T-helper 2 cell treated with Interferon-gamma antibody and Interleukin-4, amounts not matched to agents 5 μg/mL and 100 μg/mL, for 36 hours (primary cell): ENCODE data around the gene IMPG2.
"Not testable (repeated sequence)": the region's sequence is repeated elsewhere in the genome, so short reads cannot be mapped to it uniquely, and the experiment has no call there.

Experiments
- DNase-seq: peaks from one replicate; pipeline ENCODE4 v3.0.0; 2021; ENCODE audit warnings: low spot score
- H3K27ac Mint-ChIP-seq: one replicate; pipeline ENCODE4 v1.8.0; 2021; ENCODE audit warnings: mild to moderate bottlenecking, mixed read lengths
- H3K27me3 Mint-ChIP-seq: one replicate; pipeline ENCODE4 v1.8.0; 2021; ENCODE audit warnings: low read depth, mixed read lengths
- H3K36me3 Mint-ChIP-seq: one replicate; pipeline ENCODE4 v1.8.0; 2021; ENCODE audit warnings: low read depth, mixed read lengths
- H3K4me1 Mint-ChIP-seq: one replicate; pipeline ENCODE4 v1.8.0; 2021; ENCODE audit warnings: low read depth, mixed read lengths
- H3K4me3 Mint-ChIP-seq: one replicate; pipeline ENCODE4 v1.8.0; 2022; ENCODE audit warnings: mild to moderate bottlenecking, moderate library complexity, mixed read lengths
- H3K9me3 Mint-ChIP-seq: one replicate; pipeline ENCODE4 v1.8.0; 2021; ENCODE audit warnings: mixed read lengths

IMPG2 gene

DNA sequence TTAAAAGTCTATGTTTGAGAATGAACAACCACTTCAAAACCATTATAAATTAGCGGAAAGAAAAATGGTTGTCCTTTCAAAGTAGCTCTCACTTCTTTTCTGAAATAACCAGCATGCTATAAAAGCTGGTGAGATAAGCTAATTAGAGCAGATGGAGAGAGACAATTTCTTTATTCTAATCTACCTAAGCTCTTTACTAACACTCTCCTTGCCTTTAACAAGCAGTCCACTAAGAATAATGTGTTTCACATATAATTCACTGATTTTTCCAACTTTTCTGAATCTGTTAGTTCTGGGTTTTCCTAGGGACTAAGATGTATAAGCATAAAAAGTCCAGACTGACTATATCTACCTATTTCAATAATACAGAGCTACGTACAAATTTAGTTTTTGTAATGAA, at the start of gene IMPG2:
IMPG2 (minus strand) TSS at position 101 of the 400 bp plus-strand sequence. CDS start 203 bp downstream, outside the sequence.
- H3K27me3 Mint-ChIP-seq, result no peaks in the 10 kb centered on the region
- no peaks in the 10 kb centered on the region for H3K9me3 Mint-ChIP-seq
- H3K4me3 Mint-ChIP-seq, result no peak within 1 kb of the TSS
- H3K4me1 Mint-ChIP-seq, result no peaks in the 10 kb centered on the region
- no peak within 1 kb of the TSS for H3K27ac Mint-ChIP-seq
- no peaks in the 10 kb centered on the region for H3K36me3 Mint-ChIP-seq
- no peak for DNase-seq

GRCh38 chr3:101362406-101362805, 42.0 kb upstream of the IMPG2 start:
- H3K27me3 Mint-ChIP-seq, result no peaks in the 10 kb centered on the region
- H3K4me3 Mint-ChIP-seq, result no peak overlapping the region
- H3K36me3 Mint-ChIP-seq, result peaks cover 51% of the 10 kb centered on the region

GRCh38 chr3:101351829-101352228, 31.5 kb upstream of the IMPG2 start:
- peaks cover 2% of the 10 kb centered on the region for H3K4me1 Mint-ChIP-seq
- H3K4me3 Mint-ChIP-seq, result no peak overlapping the region
- no peaks in the 10 kb centered on the region for H3K27me3 Mint-ChIP-seq
- H3K27ac Mint-ChIP-seq, result no peak overlapping the region
- DNase-seq, result no peak
- peaks cover 10% of the 10 kb centered on the region for H3K36me3 Mint-ChIP-seq
- no peaks in the 10 kb centered on the region for H3K9me3 Mint-ChIP-seq

More at GRCh38 chr3:101362406-101362805, 42.0 kb upstream of the IMPG2 start:
- Mint-ChIP-seq H3K4me1 (no peaks in the 10 kb centered on the region), H3K9me3 (peaks cover 19% of the 10 kb centered on the region), H3K27ac (no peak overlapping the region)
- no peak for DNase-seq

DNA sequence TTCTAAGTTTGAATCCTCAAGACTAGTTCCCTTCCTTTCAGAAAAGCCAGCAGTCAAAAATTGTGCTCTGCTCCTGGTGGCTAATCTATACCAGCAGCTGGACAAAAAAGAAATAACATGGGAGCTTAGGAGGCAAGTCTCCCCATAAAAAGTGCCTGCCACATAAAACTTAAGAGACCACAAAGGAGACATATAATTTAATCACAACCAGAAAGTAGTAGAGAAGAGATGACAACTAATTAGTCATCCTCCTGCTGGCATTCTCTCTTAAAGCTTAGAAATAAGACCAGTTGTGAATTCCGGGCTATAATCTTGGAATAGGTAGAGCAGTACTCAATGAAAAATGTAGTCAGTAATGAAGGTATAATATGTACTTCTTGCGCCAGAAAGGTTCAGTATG, 20.2 kb upstream of the IMPG2 start:
- H3K36me3 Mint-ChIP-seq, result peaks cover 24% of the 10 kb centered on the region
- no peaks in the 10 kb centered on the region for H3K4me1 Mint-ChIP-seq
- no peaks in the 10 kb centered on the region for H3K9me3 Mint-ChIP-seq
- no peak overlapping the region for H3K4me3 Mint-ChIP-seq
- no peak overlapping the region for H3K27ac Mint-ChIP-seq
- DNase-seq, result no peak
- no peaks in the 10 kb centered on the region for H3K27me3 Mint-ChIP-seq

- Mint-ChIP-seq H3K4me1 (no peaks in the 10 kb centered on the region), H3K27me3 (no peaks in the 10 kb centered on the region), H3K9me3 (no peaks in the 10 kb centered on the region), H3K27ac (no peak overlapping the region), H3K4me3 (no peak overlapping the region), H3K36me3 (peaks cover 12% of the 10 kb centered on the region)
- no peak for DNase-seq
Measured at GRCh38 chr3:101333883-101334282, 13.5 kb upstream of the IMPG2 start.

DNA sequence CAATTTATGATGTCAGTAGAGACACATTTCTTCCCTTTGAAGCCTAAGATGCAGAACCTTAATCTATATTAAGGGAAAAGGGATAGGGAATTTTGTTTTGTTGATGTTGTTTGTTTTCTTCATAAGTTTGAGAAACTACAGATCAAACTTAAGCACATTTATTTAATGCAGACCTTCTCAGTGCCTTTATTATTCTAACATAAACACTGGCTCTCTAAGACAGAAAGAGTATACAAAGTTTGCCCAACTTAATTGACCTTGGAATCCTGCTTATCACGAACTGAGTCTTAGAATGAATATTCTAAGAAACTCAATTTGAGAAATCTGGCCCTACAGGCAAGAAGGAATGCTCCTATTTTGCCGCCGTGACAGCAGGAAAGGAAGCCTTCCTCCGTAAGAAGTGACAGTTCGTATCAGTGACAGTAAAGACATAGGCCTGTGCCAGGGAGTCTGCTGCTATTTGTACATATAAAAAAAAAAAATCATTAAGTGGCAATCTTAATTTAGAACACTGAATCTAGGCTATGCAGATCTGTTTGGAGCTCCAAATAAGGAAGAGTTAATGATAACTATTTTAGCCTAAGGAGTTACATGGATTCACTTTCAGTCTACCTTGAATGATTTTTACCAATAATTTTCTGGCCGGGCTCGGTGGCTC, 8.8 kb upstream of the IMPG2 start:
- Mint-ChIP-seq H3K9me3 (no peaks in the 10 kb centered on the region), H3K27ac (no peak overlapping the region)

GRCh38 chr3:101325393-101326134, 5.2 kb upstream of the IMPG2 start:
- DNase-seq, result no peak
- Mint-ChIP-seq H3K4me1 (no peaks in the 10 kb centered on the region), H3K36me3 (peaks cover 15% of the 10 kb centered on the region), H3K27me3 (no peaks in the 10 kb centered on the region), H3K27ac (no peak overlapping the region), H3K9me3 (no peaks in the 10 kb centered on the region), H3K4me3 (no peak overlapping the region)

More for the DNA sequence above, 8.8 kb upstream of the IMPG2 start:
- no peak overlapping the region for H3K4me3 Mint-ChIP-seq
- no peak for DNase-seq
- H3K27me3 Mint-ChIP-seq, result no peaks in the 10 kb centered on the region
- H3K36me3 Mint-ChIP-seq, result peaks cover 17% of the 10 kb centered on the region
- no peaks in the 10 kb centered on the region for H3K4me1 Mint-ChIP-seq

DNA sequence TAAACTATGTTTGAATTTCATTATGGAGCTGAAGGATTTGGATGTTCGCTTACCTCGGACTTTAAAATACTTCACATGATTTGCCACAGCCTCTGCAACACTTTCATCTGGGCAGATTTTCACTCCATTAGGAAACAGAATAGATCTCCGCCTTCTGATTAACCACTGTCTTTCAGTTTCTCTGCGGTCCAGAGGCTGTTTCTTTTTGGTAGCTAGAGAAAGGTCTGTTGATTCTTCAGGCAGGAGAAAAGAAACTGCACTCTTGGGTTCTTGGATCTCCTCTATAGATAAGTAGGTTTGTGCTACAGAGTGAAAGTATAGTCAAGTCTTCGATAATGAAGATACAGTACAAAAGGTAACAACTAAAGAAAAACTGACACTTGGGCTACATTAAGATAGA, 844 bp downstream of the IMPG2 start:
- no peak overlapping the region for H3K27ac Mint-ChIP-seq
- DNase-seq, result no peak
- H3K9me3 Mint-ChIP-seq, result no peaks in the 10 kb centered on the region
- no peaks in the 10 kb centered on the region for H3K36me3 Mint-ChIP-seq
- no peaks in the 10 kb centered on the region for H3K27me3 Mint-ChIP-seq
- H3K4me1 Mint-ChIP-seq, result no peaks in the 10 kb centered on the region
- no peak overlapping the region for H3K4me3 Mint-ChIP-seq

GRCh38 chr3:101312545-101312944, 7.8 kb downstream of the IMPG2 start:
- H3K4me1 Mint-ChIP-seq, result no peaks in the 10 kb centered on the region
- no peaks in the 10 kb centered on the region for H3K36me3 Mint-ChIP-seq
- H3K27me3 Mint-ChIP-seq, result no peaks in the 10 kb centered on the region
- no peak for DNase-seq
- H3K27ac Mint-ChIP-seq, result no peak overlapping the region
- no peak overlapping the region for H3K4me3 Mint-ChIP-seq
- peaks cover 25% of the 10 kb centered on the region for H3K9me3 Mint-ChIP-seq

DNA sequence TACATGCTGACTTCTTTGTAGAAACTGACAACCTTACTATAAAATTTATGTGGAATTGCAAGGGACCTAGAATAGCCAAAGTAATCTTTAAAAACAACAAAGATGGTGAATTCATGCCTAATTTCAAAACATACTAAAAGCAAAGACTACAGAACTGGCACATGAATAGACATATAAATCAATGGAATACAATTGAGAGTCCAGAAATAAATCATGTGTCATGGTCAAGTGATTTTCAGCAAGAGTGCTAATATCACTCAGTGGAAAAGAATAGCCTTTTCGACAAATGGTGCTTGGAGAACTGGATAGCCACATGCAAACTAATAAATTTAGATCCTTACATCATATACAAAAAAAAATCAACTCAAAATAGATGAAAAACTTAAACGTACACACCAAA, 8.7 kb downstream of the IMPG2 start:
- Mint-ChIP-seq H3K4me1 (no peaks in the 10 kb centered on the region), H3K27me3 (no peaks in the 10 kb centered on the region), H3K36me3 (no peaks in the 10 kb centered on the region), H3K9me3 (peaks cover 29% of the 10 kb centered on the region), H3K27ac (no peak overlapping the region), H3K4me3 (no peak overlapping the region)
- no peak for DNase-seq

GRCh38 chr3:101310978-101311375, 9.4 kb downstream of the IMPG2 start:
- Mint-ChIP-seq H3K36me3 (no peaks in the 10 kb centered on the region), H3K27me3 (no peaks in the 10 kb centered on the region), H3K4me3 (no peak overlapping the region), H3K9me3 (peaks cover 35% of the 10 kb centered on the region), H3K4me1 (no peaks in the 10 kb centered on the region), H3K27ac (no peak overlapping the region)
- no peak for DNase-seq

DNA sequence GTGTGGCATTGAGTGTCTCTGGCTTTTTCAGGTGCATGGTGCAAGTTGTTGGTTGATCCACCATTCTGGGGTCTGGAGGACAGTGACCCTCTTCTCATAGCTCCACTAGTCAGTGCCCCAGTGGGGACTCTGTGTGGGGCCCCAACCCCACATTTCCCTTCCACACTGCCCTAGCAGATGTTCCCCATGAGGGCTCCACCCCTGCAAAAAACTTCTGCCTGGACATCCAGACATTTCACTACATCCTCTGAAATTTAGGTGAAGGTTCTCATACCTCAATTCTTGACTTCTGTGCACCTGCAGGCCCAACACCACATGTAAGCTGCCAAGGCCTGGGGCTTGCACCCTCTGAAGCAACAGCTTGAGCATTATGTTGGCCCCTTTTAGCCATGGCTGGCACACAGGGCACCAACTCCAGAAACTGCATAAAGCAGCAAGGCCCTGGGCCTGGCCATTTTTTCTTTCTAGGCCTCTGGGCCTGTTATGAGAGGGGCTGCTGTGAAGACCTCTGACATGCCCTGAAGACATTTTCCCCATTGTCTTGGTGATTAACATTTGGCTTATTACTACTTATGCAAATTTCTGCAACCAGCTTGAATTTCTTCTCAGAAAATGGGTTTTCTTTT, 12.1 kb downstream of the IMPG2 start:
- H3K27me3 Mint-ChIP-seq, DNase-seq, H3K27ac Mint-ChIP-seq, H3K36me3 Mint-ChIP-seq, H3K4me1 Mint-ChIP-seq, H3K4me3 Mint-ChIP-seq: not testable (repeated sequence)
- H3K9me3 Mint-ChIP-seq, result peaks cover 38% of the 10 kb centered on the region

- Mint-ChIP-seq H3K4me1 (no peaks in the 10 kb centered on the region), H3K9me3 (peaks cover 32% of the 10 kb centered on the region), H3K36me3 (no peaks in the 10 kb centered on the region), H3K27ac (no peak overlapping the region), H3K4me3 (no peak overlapping the region), H3K27me3 (no peaks in the 10 kb centered on the region)
- no peak for DNase-seq
Measured at GRCh38 chr3:101303836-101304235, 16.5 kb downstream of the IMPG2 start.

GRCh38 chr3:101303089-101303731, 17.2 kb downstream of the IMPG2 start:
- Mint-ChIP-seq H3K27ac (no peak overlapping the region), H3K36me3 (no peaks in the 10 kb centered on the region), H3K27me3 (no peaks in the 10 kb centered on the region), H3K4me3 (no peak overlapping the region), H3K4me1 (no peaks in the 10 kb centered on the region), H3K9me3 (peaks cover 32% of the 10 kb centered on the region)
- DNase-seq, result no peak
